ENCODE data around the gene IL19. TPM values are rescaled to one million over a fixed set of nuclear protein-coding genes. Genes with fewer than 3 reads are reported as not detected.
A peak's percentile ranks its signal among the peaks of the same experiment; 100 is the strongest.

Gene IL19
- total RNA-seq, 6 experiments from 2014 or later: not detected

DNA sequence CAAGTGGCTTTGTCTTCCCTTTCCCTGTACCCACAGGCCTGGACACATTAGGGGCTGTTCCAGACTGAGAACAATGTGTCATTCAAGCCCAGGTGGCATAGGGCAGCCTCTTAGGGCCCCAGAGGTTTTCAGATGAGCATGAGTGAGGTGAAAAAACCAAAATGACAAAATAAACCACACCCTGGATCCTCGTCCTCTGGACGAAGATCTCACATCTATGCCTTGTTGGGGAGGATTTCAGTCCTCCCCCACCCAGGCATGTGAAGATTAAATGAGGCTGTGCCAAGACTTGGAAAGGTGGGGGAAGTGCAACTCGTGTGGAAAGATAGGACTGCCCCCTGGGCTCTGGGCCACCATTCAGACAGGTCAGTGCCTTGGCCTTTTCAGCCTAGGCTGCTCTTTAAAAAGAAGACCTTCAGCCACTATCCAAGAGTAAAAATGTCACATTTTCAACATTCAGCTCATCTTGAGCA, 32.8 kb upstream of the IL19 start:
- H3K36me3 Mint-ChIP-seq (ENCODE audit: low read depth): no peaks in the 10 kb centered on the region
- no peak overlapping the region for H3K27ac Mint-ChIP-seq

DNA sequence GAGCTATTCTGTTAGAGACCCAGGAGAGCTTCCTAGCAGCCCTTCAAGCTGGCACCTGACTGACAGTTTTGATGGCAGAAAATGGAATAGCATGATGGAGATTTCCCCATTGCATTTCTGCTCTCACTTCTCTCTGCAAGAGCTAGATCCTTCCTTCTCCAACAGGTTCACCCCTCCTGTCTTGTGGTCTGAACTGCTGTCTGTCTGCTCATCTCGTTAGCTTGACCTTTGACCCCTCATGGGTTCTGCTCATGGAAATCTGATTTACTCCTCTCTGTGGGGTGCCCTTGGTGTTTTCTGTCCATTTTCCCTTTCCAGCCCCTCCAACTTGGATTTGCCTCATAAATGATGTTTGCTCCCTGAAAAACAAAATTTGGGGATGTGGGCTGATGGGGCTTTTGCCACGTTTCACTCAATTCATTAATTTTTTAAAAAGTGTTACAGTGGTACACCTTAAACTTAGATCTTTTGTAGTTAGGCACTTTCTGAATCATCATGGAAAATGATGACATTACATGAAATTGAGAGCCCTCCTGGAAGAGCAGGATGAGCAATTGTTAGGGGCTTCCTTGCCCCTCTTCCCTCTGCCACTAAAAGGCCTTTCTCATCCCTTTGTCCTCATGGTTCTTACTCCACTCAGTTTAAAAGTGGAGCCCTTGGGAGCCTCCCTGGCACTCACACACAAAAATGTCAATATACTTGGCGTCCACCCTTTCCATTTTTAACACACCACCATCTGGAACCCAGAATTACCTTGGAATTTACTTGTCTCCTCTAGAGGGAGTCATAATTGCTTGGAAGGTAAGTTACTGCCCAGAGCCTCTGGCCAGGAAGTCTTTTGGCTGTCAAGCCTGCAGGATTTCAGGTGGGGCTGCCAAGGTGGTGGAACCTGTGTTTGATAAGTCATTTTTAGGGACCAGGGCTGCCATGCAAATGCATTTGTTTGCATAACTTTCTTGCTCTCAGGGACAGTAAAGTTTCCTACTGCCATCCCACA, 31.9 kb upstream of the IL19 start:
- peaks cover 39% of the 10 kb centered on the region for H3K4me1 Mint-ChIP-seq (ENCODE audit: low read depth)
- no peak overlapping the region for H3K27ac Mint-ChIP-seq
- no peaks in the 10 kb centered on the region for H3K9me3 Mint-ChIP-seq
- no peak overlapping the region; the same call in 1 of the 2 replicates for H3K4me3 Mint-ChIP-seq
- H3K27me3 Mint-ChIP-seq (ENCODE audit: insufficient read depth): no peaks in the 10 kb centered on the region; the same call in none of the 2 replicates
- no peak for DNase-seq
- TF ChIP-seq, protein P1, sequence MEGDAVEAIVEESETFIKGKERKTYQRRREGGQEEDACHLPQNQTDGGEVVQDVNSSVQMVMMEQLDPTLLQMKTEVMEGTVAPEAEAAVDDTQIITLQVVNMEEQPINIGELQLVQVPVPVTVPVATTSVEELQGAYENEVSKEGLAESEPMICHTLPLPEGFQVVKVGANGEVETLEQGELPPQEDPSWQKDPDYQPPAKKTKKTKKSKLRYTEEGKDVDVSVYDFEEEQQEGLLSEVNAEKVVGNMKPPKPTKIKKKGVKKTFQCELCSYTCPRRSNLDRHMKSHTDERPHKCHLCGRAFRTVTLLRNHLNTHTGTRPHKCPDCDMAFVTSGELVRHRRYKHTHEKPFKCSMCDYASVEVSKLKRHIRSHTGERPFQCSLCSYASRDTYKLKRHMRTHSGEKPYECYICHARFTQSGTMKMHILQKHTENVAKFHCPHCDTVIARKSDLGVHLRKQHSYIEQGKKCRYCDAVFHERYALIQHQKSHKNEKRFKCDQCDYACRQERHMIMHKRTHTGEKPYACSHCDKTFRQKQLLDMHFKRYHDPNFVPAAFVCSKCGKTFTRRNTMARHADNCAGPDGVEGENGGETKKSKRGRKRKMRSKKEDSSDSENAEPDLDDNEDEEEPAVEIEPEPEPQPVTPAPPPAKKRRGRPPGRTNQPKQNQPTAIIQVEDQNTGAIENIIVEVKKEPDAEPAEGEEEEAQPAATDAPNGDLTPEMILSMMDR (IDR thresholded peaks at IDR 0.05): peak; percentile 73
- no peaks in the 10 kb centered on the region for H3K36me3 Mint-ChIP-seq (ENCODE audit: low read depth)

More for the DNA sequence above, 32.8 kb upstream of the IL19 start:
- TF ChIP-seq, protein P1 (IDR thresholded peaks at IDR 0.05): no peak
- Mint-ChIP-seq H3K9me3 (no peaks in the 10 kb centered on the region), H3K4me1 (ENCODE audit: low read depth) (peaks cover 39% of the 10 kb centered on the region), H3K4me3 (no peak overlapping the region), H3K27me3 (ENCODE audit: insufficient read depth) (no peaks in the 10 kb centered on the region; the same call in none of the 2 replicates)
- no peak for DNase-seq

DNA sequence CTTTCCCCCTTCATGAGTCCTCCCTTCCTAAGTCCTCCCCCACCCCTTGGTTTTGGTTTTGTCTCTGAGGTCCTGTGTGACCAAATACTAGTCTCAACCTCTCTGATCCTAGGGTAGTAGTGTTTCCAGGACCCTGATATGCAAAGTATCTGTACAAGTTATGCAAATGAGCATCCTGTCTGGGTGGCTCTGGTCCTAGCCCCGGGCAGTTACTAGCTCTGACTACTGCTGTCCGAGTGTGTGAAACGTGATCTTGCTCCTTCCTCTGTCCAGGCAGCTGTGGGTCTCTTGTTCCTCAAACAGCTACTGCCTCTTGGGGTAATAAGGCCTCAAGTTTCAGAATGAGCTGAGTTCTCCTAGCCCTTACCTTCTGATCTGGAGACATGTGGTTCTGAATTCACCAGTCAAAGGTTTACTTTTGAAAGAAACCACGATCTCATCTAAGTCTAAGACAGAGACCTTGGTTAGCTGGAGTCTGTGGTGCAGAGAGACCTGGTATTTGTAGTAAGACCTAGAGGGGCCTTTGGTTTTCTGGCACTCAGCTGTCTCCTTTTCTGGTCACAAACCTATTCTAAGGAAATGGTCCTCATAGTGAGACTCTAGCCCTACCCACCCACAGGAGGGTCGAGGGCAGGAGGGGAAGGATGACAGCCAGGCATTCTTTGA, 31.0 kb upstream of the IL19 start:
- peaks cover 43% of the 10 kb centered on the region for H3K4me1 Mint-ChIP-seq (ENCODE audit: low read depth)
- no peak for DNase-seq
- peak overlapping the region; percentile 59; the same call in 1 of the 2 replicates for H3K27ac Mint-ChIP-seq
- no peaks in the 10 kb centered on the region for H3K9me3 Mint-ChIP-seq
- TF ChIP-seq, protein P1 (IDR thresholded peaks at IDR 0.05): no peak
- no peaks in the 10 kb centered on the region for H3K36me3 Mint-ChIP-seq (ENCODE audit: low read depth)
- no peak overlapping the region for H3K4me3 Mint-ChIP-seq
- H3K27me3 Mint-ChIP-seq (ENCODE audit: insufficient read depth): no peaks in the 10 kb centered on the region; the same call in 1 of the 2 replicates

DNA sequence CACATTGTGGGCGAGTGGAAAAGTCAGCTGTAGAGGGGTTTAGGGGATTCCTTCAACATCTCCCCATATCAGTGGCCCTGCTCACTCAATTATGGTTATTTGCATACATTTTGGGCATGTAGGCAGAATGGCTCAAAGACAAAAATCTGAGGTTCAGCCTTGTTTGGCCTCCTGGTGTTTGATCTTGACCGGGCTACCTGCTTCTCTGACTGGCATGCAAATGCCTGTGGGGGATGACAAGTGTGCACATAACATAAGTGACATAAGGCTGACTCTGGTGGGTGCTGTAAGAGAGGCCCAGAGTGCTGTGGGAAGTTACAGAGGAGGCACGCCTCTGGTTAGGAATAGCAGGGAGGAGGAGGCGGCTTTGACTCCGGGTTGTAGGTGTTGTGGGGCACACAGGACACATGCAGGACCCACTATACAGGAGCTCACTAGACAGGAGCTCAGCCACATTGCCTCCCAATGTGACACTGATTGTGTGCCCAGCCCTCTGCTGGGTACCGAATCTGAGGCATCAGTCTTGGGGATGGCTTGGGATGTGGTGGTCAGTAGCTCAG, 29.4 kb upstream of the IL19 start:
- no peak overlapping the region for H3K27ac Mint-ChIP-seq
- H3K27me3 Mint-ChIP-seq (ENCODE audit: insufficient read depth): no peaks in the 10 kb centered on the region; the same call in none of the 2 replicates
- H3K36me3 Mint-ChIP-seq (ENCODE audit: low read depth): no peaks in the 10 kb centered on the region
- H3K9me3 Mint-ChIP-seq: no peaks in the 10 kb centered on the region
- no peak overlapping the region for H3K4me3 Mint-ChIP-seq
- H3K4me1 Mint-ChIP-seq (ENCODE audit: low read depth): peaks cover 37% of the 10 kb centered on the region
- TF ChIP-seq, protein P1 (IDR thresholded peaks at IDR 0.05): no peak
- DNase-seq: no peak

DNA sequence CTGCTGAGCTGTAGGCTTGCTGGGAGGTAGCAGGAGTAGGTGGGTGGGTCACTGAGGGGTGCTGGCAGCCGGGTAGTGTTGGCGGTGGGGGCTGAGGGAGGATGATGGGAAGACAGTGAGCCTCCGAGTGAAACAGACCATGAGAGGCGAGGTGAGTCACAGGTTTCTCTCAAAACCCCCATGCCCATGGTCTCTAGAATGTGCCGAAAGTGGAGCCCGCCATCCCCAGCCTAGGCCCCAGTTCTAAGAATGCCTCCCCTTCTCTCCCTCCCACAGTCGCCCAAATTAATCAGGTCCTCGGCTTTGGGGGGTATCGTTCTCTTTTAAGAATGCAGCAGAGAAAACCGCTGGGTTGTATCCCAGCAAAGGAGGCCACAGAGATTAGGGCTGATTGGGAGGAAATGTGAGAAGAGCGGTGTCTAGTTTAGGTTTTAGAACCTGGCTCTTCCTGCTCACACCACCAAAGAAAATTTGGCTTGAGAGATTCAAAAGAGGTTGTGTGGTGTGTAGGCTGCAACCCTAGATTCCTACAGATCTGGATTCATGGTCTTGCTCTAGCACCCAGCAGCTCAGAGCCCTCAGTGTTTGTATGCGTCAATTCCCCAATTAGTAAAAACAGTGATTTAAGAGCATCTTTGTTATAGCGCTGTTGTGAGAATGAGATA, 27.7 kb upstream of the IL19 start:
- H3K36me3 Mint-ChIP-seq (ENCODE audit: low read depth): no peaks in the 10 kb centered on the region
- no peak overlapping the region for H3K4me3 Mint-ChIP-seq
- no peak for DNase-seq
- peaks cover 34% of the 10 kb centered on the region for H3K4me1 Mint-ChIP-seq (ENCODE audit: low read depth)
- no peaks in the 10 kb centered on the region; the same call in none of the 2 replicates for H3K27me3 Mint-ChIP-seq (ENCODE audit: insufficient read depth)
- H3K27ac Mint-ChIP-seq: no peak overlapping the region
- H3K9me3 Mint-ChIP-seq: no peaks in the 10 kb centered on the region
- TF ChIP-seq, protein P1 (IDR thresholded peaks at IDR 0.05): no peak
